GOT3 (cell line): Measurements from ENCODE around the gene RNF146.
A peak's percentile ranks its signal among the peaks of the same experiment; 100 is the strongest.
"Not testable (repeated sequence)": the region's sequence is repeated elsewhere in the genome, so short reads cannot be mapped to it uniquely, and the experiment has no call there.

Experiments used
- DNase-seq: peaks from one replicate; lab custom pipeline; 2025; ENCODE audit warnings: mixed read lengths; lab: John Stamatoyannopoulos, UW

Gene RNF146, protein sequence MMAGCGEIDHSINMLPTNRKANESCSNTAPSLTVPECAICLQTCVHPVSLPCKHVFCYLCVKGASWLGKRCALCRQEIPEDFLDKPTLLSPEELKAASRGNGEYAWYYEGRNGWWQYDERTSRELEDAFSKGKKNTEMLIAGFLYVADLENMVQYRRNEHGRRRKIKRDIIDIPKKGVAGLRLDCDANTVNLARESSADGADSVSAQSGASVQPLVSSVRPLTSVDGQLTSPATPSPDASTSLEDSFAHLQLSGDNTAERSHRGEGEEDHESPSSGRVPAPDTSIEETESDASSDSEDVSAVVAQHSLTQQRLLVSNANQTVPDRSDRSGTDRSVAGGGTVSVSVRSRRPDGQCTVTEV

DNA sequence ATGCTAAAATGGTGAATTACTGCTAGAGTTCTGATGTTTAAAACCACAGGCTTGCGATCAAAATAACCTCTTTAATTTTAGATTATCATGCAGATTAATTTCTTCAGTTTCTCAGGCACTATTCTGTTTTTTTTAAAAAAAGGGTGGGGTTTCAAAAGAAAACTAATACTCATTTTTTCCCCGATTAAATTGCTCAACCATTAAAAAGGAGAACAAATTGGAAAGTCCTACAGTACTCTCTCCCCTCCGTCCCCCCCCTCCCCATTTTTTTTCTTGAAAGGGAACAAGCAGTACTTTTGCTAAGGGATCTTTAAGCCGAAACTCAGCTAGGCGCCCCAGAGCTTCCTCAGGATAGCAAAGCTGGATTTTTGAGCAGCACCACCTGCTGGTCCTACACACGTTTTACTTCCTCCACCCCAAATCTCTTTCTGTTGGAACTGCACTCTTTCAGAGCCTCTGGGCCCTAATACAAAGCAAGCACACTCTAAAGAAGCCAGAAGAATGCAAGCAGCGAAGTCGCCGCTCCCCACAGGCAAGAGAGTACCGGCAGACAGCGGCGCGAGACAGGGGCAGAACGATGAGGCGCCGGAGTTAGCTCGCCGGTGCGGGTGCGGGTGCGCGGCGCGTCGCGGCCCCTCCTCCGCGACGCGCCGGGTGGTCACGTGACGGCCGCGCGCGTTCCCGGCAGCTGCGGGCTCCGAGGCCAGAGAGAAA is at the start of gene RNF146:
Gene RNF146 (plus strand): TSS at position 687 of the 714 bp plus-strand sequence. CDS start 13,475 bp downstream, outside the sequence.
- DNase-seq: peak; percentile 59

DNA sequence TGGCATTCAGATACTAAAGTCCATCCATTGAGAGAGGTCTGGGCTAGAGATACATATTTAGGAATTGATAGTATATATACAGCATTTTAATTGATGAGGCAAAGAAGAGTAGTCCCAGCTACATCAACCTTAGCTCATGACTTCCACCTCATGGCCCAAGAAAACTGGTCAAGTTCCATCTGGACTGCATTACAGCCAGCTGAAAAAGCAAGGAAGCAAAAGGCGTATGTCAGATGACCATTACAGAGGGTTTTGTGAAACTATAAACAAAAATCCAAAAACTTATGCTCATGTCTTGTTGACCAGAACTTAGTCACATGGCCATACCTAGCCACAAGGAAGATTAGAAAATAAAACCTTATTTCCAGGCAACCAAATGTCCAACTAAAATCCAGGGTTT is 46.8 kb upstream of the RNF146 start:
- no peak for DNase-seq

DNA sequence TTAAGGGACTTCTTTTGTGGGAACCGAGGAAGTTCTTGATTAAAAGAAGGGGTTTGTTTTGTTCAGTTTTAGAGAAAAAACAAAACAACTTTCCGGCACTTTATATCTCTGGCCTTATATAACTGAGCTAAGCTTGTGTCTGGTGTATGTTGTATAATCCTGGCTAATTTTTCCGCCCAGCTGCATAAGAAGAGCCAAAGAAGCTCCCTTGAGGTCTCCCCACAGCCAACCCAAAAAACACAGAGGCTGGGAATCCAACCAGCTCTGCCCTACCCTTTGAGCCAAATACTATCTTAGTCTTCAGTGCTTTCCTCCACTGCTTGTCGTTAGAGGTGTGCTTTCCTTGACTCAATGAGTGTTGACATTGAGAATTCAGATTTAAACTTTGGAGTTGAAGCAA is 45.5 kb upstream of the RNF146 start:
- DNase-seq: no peak

DNA sequence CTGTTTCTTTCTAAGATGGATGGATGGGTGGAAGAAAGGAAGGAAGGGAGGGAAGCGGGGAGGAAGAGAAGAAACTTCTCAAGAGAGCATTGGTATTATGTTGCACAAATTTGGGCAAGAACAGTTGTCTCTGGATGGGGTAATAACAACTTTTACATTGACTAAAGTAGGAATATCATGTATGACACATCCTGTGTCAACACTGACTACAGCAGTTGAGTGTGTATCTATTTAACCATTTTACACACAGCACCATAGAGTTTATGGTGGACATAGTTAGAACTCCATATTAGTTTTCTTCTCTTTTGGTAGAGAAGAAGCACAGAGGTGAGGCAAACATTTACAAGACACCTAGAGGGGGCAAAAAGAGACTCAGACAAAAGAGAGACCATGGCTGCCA is 44.2 kb upstream of the RNF146 start:
- no peak for DNase-seq

DNA sequence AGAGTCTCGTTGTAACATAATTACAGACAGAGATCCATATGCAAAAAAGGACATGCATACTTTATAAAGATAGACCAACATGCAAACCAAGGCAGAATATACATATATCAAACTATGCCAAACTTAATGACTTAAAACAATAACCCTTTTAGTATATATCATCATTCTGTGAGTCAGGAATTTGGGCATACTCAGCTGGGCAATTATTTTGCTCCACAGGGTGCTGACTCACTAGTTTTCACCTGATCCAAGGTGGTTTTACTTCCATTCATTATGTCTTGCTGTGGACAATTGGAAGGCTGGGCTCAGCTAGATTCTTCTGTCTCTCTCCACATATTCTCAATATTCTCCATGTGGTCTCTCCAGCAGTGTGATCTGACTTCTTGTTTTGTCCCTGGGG is 41.2 kb upstream of the RNF146 start:
- DNase-seq: no peak

DNA sequence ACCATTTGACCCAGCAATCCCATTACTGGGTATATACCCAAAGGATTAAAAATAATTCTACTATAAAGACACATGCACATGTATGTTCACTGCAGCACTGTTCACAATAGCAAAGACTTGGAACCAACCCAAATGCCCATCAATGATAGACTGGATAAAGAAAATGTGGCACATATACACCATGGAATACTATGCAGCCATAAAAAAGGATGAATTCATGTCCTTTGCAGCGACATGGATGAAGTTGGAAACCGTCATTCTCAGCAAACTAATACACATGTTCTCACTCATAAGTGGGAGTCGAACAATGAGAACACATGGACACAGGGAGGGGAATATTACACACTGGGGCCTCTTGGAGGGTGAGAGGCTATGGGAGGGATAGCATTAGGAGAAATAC is 32.8 kb upstream of the RNF146 start:
- not testable (repeated sequence) for DNase-seq

DNA sequence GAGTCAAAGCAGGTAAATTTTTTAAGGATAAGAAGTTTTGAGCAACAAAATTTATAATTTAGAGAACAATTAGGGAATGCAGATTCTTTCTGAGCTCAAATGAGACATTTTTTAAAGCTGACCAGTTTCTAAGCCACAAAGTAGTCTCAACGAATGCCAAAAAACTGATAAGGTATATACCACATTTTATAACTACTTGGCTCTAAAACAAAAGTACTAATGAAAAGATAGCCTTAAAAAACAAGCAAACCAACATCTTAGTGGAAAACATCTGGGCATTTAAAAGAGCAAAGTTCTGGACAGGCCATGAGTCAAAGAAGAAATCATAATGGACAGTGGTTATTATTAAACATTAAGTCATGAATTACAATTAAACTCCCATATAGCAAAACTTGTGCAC is 23.2 kb upstream of the RNF146 start:
- DNase-seq: no peak

DNA sequence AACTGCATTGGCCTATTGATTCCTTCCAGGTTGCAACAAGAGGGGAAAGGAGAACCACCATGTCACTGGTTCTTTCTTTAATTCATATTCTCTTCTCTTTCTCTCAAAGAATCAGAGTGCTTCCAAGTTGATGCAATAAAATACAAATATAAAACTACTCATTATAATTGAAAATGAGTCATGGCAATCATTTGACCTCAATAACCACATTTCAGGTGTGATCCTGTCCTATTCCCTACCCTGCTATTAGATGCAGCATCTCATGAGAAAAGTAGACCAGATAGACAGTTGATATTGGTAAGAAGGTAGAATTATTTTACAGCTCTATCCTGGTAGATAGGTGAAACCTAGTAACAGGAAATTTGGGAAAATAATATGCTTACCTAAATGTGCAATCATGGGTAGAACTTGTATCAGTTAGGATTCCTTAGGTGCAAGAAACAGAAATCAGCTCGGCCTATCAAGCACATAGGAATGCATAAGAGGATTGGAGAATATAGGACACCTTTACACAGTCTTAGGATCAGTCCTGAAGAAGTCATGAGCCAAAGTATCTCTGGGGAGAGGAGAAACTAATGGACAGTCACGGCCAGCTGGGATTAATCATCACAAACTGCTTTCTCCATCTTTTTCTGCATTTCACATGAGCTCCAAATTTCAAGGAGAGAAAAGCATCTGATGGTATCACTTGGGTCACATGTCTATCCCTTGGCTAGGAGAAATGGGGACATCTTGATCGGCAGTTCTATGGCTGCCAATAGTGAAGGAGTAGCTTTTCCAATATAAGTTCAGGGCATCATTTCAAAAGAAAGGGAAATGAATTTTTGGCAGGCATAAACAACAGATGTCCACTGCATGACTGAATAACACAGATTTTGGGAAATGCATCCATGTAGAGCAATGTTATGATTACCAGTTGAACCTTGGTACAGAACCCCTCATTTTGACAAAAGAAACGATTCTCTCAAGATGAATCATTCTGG is 19.3 kb upstream of the RNF146 start:
- no peak for DNase-seq

DNA sequence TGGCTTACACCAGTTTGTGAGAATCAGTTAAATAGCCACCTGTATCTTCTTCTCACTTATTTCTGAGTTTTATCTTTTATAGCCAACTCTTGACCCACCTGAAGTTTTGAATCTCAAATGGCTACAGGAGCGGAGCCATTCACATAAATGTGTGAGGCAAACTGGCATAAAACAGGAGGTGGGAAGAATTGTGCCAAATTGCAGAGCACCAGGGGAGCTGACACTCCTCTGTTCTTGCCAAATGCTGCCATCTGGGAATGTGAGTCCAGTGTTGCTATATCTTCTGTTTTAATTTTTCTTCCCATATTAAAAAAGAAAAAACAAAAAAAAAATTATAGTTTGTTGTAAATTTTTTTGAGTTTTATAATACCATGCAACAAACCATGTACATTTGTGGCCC is 17.0 kb upstream of the RNF146 start:
- DNase-seq: no peak

DNA sequence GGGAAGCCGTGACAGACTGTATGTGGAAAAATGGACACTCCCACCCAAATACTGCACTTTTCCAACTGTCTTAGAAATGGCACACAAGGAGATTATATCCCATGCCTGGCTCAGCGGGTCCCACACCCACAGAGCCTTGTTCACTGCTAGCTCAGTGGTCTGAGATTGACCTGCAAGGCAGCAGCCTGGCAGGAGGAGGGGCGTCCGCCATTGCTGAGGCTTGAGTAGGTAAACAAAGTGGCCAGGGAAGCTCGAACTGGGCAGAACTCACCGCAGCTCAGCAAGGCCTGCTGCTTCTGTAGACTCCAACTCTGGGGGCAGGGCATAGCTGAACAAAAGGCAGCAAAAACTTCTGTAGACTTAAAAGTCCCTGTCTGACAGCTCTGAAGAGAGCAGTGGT is 11.4 kb upstream of the RNF146 start:
- no peak for DNase-seq

DNA sequence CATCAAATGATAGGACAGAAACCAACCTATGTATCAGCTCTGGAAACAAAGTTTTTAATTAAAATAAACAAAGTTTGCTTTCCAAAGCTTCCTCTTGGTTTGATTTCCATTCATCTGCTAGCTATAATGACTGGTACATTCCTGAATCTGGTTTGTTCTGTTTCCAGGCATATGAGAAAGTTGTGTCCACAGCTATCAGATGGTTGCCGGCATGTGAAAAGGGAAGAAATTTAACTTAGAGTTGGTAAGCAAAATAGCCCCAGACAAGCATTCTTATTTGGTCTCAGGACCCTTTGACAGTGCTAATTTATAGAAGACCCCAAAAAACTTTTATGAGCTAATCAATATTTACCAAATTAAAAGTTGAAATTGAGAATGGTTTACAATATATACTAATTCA is 3.8 kb upstream of the RNF146 start:
- no peak for DNase-seq

DNA sequence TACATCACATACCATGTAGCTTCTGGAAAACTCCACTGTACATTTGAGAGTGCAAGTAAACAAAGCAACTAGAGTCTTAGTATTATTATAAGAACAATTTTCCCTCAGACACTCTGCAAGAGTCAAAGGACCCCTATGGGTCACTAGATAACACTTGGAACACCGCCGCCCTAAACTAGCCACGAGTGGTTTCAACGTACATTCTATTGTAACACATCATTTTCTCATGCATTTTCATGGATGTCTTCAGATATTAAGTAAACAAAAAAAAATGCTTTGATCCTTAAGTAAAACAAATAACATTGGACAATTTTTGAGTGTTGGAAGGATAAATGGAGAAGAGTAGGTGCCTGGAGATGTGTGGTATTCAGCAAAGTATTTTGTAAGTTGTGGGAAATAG is 3.2 kb upstream of the RNF146 start:
- no peak for DNase-seq

DNA sequence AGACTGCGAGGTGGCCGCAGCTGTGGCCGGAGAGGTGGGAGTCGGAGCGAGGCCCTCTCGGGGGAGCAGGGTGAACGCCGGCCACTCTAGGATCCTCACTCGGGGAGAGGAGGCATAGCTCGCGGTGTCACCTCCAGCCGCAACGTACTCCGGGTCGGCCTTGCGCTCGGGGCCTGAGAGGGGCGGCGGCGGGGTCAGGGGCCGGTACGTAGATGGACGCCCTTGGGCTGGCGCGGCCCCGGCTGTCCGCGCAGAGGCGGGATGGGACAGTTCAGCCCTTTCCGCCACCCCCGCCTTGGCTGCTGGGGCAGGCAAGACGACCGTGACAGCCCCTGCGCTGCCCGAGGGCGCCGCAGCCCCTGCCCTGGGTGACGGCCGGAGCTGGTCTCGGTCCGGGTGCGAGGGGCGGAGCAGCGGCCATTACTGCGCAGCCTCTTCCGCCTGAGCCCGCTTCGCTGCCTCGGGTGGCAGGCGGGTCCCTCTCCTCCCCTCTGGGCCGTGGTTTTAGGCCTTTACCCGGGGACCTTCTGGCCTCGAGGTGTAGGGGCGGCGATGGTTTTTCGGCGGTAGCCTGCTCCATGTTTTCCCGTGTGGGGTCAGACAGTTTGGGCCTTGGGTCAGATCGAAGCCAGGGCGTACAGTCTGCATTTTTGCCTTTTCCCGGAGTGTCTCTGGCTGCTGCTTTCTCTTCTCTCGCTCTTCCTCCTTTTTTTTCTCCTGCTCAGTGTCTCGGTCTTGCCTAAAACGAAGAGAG is 405 bp downstream of the RNF146 start:
- DNase-seq: peak; percentile 59

DNA sequence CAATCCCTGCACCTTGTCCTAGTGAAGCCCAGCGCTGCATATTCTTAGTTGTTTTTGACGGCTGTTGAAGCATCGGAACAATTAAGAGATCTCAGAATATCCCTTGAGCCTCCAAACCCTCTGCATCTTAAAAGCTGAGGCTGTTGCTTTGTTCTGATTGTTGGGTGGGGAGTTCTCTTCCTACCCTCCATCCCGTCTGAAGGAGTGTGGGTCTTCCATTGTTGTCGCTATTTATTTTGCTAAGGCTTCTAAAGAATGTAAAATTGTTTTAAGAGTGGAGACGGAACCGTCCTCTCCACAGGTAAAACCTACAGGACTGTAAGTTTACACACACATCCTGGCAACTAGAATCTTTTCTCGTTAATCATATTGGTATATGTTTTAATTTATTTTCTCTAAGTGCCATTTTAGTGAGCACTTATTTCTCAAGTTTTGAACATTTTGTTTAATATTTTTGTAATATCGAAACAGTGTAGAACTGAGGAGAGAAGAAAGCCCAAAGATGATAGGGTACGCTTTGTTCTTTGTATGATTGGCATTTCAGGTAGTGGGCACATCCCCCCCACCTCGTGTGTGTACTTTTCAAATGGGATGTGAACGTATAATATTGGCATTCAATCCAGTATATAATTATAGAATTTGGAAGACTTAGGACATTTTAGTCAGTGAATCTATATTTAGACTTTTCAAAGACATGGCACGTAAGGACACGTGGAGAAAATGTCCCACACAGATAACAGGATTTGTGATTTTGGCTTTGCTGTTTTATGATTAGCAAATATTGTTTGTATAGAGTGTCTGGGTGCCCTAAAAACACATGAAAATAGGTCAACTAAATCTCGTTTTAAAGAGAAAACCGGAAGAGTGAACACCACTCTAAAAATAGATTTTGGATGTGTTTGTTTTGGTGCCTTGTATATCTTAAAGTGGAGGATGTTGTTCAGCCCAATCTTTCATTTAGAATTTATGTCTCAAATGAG is 1.3 kb downstream of the RNF146 start:
- no peak for DNase-seq

DNA sequence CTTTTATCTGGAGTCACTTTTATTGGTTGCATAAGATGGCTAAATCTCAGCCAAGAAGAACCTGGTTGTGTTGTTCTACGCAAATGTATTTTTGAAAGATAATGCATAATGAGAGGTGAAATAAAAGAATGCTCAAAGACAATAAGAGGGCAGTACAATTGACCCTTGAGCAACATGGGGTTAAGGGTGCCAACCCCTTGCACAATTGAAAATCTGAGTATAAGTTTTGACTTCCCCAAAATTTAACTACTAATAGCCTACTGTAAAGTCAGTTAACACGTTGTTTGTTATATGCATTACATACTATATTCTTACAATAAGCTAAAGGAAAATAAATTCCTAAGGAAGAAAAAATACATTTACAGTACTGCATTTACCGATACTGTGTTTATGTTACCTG is 5.9 kb downstream of the RNF146 start:
- DNase-seq: no peak

DNA sequence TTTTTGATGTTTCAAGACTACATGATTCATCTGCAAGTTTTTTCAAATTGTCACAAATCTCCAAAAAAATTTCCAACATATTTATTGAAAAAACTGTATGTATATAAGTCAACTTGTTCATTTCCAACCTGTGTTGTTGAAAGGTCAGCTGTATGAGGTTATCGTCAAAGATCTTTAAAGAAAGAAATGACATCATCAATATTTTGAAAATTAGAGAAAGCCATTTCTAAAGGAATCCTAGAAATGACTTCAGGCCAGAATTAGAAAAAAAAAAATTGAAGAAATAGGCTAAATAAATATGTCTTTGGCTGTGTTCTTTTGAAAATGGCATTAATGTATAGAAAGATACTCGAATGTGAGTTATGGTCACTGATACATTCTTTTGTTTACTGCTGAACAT is 6.8 kb downstream of the RNF146 start:
- no peak for DNase-seq

DNA sequence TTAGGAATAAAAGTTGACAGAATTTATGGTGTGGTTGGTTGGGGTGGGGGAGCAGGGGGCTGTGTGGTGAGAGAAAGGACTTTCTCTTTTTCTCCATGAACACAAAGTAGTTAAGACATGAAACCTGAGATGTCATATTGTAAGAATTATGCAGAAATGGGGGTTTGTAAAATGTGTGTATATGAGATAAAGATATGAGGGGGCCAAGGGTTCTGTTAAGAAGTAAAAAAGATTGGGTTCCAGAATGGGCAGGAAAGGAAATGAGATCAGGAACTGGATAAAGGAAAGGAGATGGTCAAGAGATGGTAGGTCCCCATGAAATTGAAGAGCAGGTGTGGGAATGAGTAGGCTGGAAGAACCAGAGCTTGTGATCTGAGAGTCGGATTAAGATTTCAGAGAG is 9.7 kb downstream of the RNF146 start:
- no peak for DNase-seq

DNA sequence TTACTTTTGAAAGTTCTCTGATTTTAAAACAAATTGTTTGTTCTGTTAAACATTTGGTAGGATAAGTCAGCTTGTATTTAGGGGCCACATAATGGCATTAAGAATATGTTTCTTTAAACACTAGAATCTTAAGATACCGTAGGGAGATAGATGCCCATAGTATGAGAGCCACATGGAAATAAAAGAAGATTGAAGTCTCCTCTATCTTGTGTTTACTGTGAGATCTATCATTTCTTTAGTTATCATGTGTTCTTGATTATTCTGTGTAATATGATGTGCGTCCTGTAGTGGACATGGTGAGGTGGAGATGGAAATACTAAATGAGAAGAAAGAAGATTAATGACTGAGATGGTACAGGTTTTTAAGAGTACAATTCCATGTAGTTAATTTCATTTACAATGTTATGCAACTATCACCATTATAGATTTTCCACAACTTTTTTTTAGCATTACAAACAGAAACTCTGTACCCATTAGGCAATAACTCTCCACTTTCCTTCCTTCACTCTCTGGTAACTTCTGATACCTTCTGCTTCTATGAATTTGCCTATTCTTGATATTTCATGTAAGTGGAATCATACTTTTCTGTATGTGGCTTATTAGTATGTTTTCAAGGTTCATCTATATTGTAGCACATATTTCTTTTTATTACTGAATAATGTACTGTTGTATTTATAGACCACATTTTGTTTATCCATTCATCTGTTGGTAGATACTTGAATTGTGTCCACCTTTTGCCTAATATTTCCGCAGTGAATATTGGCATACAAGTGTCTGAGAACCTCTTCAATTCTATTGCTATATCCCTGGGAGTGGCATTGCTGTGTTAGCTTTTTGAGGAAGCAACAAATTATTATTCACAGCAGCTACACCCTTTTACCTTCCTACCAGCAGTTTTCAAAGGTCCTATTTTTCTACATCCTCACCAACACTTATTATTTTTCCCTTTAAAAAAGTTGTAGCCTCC is 11.5 kb downstream of the RNF146 start:
- DNase-seq: no peak

DNA sequence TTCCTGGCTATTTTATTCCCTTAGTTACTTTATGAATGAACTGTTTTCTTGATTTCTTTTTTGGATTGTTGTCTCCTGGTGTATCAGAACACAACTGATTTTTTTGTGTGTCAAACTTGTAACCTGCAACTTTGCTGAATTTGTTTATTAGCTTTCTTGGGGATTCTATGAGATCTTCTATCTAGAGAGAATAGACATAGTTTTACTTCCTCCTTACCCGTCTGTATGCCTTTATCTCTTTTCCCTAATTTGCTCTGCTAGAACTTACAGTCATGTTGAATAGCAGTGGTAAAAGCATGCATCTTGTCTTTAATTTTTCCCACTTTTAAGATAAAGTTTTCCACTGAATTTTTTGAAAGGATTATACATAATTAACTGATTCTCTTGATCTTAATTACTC is 13.2 kb downstream of the RNF146 start:
- DNase-seq: no peak
